Epithelial cell of esophagus (primary cell): ENCODE measurements around the gene RPA3.
"Not testable (repeated sequence)": the region's sequence is repeated elsewhere in the genome, so short reads cannot be mapped to it uniquely, and the experiment has no call there.

ENCODE experiments used
- DNase-seq: peaks from one replicate; pipeline ENCODE4 v3.0.0; 2010; ENCODE audit warnings: low read depth
- H3K4me3 ChIP-seq: 2 replicates; pipeline ENCODE4 v1.5.1; 2011; ENCODE audit warnings: mild to moderate bottlenecking, low read length, control low read depth
- TF ChIP-seq, protein P1 (sequence below): IDR thresholded peaks from 2 replicates; pipeline ENCODE4 v1.5.1; 2011; ENCODE audit warnings: low read depth, mild to moderate bottlenecking, low read length, control low read depth, inconsistent platforms; ENCODE audit not compliant: insufficient read depth; ENCODE audit errors: missing control alignments

RPA3 gene

DNA sequence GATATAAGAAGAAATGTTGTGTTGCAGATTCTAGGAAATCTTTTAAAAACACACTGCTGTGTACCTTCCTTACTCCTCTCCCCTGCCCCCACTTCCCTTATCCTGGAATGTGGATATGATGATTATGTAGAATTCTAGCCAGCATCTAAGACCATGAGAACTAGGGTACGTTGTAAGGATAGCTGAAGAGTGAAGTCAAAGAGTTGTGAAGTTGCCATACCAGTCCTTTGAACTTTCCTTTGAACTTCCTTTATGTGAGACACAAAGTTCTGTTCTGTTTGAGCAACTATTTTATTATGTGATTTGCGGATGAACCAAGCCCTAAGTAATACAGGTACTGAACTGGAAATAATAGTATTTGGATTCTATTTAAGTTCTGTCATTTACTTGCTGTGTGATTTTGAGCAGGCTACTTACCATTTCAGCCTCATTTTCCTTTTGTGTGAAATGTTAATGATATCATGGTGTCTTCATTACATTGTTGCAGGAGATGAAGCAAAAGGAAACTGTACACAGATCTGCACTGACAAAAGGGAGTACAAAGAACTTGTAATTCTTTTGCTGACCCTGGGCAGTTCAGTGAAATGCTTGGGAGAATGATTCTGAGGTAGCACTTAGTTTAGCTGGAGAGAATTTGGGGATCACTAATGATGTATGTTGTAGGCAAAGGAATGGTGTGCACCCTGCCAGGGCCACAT lies 31.4 kb downstream of the RPA3 start:
- no peak overlapping the region for H3K4me3 ChIP-seq
- no peak for DNase-seq
- TF ChIP-seq, protein P1, sequence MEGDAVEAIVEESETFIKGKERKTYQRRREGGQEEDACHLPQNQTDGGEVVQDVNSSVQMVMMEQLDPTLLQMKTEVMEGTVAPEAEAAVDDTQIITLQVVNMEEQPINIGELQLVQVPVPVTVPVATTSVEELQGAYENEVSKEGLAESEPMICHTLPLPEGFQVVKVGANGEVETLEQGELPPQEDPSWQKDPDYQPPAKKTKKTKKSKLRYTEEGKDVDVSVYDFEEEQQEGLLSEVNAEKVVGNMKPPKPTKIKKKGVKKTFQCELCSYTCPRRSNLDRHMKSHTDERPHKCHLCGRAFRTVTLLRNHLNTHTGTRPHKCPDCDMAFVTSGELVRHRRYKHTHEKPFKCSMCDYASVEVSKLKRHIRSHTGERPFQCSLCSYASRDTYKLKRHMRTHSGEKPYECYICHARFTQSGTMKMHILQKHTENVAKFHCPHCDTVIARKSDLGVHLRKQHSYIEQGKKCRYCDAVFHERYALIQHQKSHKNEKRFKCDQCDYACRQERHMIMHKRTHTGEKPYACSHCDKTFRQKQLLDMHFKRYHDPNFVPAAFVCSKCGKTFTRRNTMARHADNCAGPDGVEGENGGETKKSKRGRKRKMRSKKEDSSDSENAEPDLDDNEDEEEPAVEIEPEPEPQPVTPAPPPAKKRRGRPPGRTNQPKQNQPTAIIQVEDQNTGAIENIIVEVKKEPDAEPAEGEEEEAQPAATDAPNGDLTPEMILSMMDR = no peak

DNA sequence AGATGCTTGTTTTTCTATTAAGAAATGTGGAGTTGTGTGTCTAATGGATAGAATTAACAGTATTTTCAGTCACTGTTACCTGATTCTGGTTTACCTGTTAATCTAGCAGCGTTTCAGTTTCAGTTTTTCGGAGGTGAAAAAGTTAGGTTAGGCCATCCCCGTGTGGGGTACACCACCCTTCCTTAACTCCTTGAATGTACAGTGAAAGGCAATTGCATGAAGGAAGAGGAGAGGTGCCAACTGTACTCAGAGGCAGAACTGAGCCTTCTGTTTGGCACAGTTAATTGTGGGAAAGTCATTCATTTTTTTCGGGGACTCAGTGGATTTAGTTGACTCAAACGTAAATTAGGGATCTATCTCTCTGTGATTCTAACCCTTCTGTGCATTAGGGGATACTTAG lies 35.5 kb downstream of the RPA3 start:
- DNase-seq = no peak
- H3K4me3 ChIP-seq = no peak overlapping the region
- TF ChIP-seq, protein P1 = no peak

DNA sequence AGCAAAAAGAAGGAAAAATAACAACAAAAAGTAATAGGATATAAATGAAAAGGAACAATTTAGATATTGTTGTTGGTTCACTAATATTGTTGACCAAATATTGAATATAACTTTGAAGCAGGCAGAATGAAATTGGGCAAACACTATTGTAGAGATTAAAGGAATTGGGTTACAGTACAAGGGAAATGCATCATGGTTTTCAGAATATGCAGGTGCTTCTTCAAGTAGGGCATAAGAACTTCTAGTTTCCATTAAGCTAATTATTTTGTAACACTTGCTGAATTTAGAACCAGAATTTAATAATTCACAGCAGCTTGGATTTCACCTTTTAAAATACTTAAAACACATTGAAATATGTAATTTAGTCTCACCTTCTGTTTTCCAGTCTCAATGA lies 36.5 kb downstream of the RPA3 start:
- DNase-seq = no peak
- H3K4me3 ChIP-seq = no peak overlapping the region
- TF ChIP-seq, protein P1 = no peak

DNA sequence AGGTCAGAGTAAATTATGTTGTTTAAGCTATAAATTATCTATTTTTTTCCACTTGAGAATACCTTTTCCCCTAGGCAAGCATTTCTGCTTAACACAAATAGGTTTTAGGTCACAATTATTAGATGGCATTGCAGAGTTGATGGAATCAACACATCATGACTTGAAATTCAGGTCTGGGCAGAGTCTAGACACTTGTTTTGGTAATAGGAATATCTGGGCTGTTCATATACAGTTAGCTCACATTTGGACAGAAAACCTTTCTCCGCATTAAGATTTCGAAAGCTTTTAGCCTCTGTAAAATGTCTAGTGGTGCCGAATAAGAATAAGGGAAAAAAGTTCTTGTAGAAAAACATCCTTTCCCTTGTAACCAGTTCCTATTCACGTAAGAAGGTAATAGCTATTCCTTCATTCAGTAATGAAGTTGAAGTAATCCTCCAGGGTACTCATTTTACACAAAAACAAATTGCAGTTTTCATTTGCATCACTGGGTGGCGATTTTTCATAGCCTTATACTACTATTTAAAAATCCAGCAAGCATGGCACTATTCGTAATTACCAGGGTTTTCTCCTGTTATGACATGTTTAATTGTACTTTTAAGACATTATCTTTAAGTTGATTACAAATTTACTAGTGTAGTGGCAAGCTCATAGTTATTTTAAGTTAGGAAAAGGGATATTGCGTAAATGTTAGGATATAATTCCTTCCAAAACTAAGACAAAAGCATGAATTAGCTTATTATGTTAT lies 37.0 kb downstream of the RPA3 start:
- TF ChIP-seq, protein P1 = peak; percentile 50
- peak overlapping the region; percentile 6 for H3K4me3 ChIP-seq
- peak; percentile 77 for DNase-seq

DNA sequence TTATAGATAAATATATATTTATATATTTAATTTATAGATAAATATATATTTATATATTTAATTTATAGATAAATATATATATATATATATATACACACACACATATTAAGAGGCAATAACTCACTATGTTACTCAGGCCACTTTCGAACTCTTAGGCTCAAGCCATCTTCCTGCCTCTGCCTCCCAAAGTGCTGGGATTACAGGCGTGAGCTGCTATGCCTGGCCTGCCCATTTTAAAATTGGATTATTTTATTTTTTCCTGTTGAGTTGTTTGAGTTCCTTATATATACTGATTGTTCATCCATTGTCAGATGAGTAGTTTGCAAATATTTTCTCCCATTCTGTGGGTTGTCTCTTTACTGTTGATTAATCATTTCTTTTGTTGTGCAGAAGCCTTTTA lies 38.8 kb downstream of the RPA3 start:
- H3K4me3 ChIP-seq, DNase-seq: not testable (repeated sequence)

DNA sequence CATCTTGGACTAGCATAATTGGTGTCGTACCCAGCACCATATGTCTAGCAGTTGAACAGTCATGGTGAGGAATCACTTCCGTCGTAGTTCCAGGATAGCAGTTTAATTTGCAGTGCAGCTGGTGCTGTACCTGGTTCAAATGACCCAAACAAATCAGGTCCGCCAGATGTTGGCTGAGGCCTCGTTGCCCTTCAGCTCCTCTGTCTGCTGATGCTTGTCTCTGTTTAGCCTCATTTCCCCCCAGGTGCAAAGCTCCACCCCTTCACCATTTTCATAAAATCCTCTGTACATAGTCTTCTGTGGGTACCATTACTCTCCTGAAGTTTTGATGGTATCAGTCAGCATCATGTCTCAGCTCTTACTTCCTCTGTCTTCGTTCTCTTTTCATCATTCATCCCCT lies 42.7 kb downstream of the RPA3 start:
- TF ChIP-seq, protein P1 = no peak
- no peak for DNase-seq
- no peak overlapping the region for H3K4me3 ChIP-seq

DNA sequence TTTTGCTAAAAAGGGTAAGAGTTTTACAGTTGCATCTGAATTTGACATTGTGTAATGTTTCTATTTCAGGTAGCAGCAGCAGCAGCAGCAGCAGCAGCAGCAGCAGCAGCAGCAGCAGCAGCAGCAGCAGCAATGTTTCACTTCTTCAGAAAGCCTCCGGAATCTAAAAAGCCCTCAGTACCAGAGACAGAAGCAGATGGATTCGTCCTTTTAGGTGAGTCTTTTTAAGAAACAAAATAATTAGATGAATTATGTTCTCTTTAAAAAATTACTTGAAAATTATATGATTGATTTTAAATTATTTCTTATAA lies 45.2 kb downstream of the RPA3 start:
- TF ChIP-seq, protein P1 = no peak
- H3K4me3 ChIP-seq = no peak overlapping the region
- DNase-seq = no peak
